Activated naive CD4-positive, alpha-beta T cell treated with Interleukin-2 at 50 U/mL for 16 hours (primary cell): ENCODE measurements around the gene LRIT1.

Experiments
- DNase-seq: peaks from one replicate; pipeline ENCODE4 v3.0.0-alpha.2; 2020

LRIT1 gene

DNA sequence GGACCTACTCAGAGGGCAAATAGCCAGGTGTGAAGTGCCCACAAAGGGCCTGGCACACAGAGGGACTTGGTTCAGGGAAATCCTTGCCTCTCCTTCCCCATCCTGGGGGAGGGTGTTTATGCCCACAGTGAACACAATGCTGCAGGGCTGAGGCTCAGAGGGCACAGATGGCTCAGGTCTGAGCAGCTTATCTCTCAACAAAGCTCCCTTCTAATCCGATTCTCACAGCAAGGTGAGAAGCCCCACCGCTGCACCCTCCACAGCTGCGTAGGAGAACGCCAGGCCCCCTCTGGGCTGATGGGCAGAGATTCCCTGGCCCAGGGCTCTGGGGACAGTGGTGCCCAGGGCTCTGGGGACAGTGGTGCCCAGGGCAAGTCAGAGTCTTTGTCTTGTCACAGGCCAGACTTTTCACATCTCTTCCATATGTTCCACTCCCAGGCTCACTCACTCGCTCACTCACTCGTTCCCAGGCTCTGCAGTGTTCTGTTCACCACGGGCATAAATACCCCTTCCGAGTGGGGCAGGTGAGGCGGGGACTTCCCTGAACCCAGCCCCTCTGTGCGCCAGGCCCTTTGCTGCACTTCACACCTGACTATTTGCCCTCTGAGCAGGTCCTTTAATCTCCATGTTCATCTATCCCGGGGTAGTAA is 55.7 kb downstream of the LRIT1 start:
- no peak for DNase-seq

DNA sequence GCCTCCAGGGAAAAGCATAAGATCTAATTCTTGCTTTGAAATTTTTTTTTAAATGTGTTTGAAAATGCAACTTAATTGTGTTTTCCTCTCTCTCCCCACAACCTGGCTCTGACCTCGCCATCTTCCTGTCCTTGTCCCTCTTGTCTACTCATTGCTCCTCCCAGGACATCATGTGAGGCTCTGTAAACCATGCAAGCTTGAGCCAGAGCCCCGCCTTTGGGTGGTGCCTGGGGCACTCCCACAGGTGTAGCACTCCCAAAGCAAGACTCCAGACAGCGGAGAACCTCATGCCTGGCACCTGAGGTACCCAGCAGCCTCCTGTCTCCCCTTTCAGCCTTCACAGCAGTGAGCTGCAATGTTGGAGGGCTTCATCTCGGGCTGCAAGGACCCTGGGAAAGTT is 56.8 kb downstream of the LRIT1 start:
- DNase-seq: no peak

DNA sequence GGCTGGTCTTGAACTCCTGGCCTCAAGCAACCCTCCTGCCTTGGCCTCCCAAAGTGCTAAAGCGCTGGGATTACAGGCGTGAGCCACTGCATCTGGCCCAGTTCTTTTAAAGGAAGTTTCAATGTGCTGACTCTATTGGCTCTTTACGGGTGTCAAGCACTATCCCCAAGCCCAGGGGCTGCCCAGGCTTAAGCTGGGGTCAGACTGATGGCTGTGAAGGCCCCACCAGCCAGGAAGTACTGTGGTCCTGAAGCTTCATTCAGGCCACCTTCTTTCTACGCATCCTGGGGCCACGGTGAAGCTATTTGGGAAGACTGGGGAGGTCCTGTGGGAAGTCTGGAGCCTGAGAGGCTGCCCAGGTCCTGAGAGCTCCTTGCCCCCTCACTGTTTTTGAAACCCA is 59.7 kb downstream of the LRIT1 start:
- DNase-seq: no peak
